BLaER1 (cell line): Measurements from ENCODE around the gene FAM170B.

Experiments used
- H3K27ac ChIP-seq: shearing (Covaris generic); formaldehyde crosslinking; 2 replicates; pipeline ENCODE4 v1.8.1; 2022
- H3K27me3 ChIP-seq: shearing (Covaris generic); formaldehyde crosslinking; 2 replicates; pipeline ENCODE4 v1.8.1; 2022
- H3K36me3 ChIP-seq: shearing (Covaris generic); formaldehyde crosslinking; 2 replicates; pipeline ENCODE4 v1.8.1; 2022
- H3K4me1 ChIP-seq: shearing (Covaris generic); formaldehyde crosslinking; 2 replicates; pipeline ENCODE4 v1.8.1; 2022
- H3K4me2 ChIP-seq: shearing (Covaris generic); formaldehyde crosslinking; 2 replicates; pipeline ENCODE4 v1.8.1; 2022
- H3K4me3 ChIP-seq: shearing (Covaris generic); formaldehyde crosslinking; 2 replicates; pipeline ENCODE4 v1.8.1; 2022
- H3K9ac ChIP-seq: shearing (Covaris generic); formaldehyde crosslinking; 2 replicates; pipeline ENCODE4 v1.8.1; 2022
- H3K9me3 ChIP-seq: shearing (Covaris generic); formaldehyde crosslinking; 2 replicates; pipeline ENCODE4 v1.8.1; 2022
- H4K20me1 ChIP-seq: shearing (Covaris generic); formaldehyde crosslinking; 2 replicates; pipeline ENCODE4 v1.8.1; 2022
- Cebpa-rat ChIP-seq: shearing (Covaris generic); IDR thresholded peaks from 2 replicates; pipeline ENCODE4 v1.8.1; 2022

FAM170B gene

DNA sequence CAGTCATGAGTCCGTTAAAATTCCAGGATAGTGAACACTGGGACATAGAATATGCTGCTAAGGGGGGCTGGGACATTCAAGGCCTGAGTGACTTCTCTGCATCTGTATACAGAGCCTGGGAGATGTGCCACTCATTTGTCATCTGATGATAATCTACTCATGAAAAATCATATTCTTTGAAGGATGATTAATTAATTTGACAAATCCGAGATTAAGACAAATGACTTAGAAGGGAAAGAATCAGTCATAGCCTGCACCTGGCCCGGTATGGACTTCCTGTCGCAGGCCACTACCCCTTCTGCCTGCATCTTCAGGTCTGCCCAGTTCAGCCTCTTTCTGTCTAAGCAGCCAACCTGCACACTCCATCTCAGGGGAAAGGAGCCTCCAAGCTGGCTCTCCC is 18.8 kb upstream of the FAM170B start:
- Histone ChIP-seq H3K36me3 (no peaks in the 10 kb centered on the region), H3K9me3 (peaks cover 8% of the 10 kb centered on the region), H4K20me1 (no peaks in the 10 kb centered on the region), H3K4me1 (no peaks in the 10 kb centered on the region), H3K27me3 (no peaks in the 10 kb centered on the region), H3K27ac (no peak overlapping the region), H3K4me3 (no peak overlapping the region), H3K9ac (no peak overlapping the region), H3K4me2 (no peak overlapping the region)
- TF ChIP-seq Cebpa-rat = no peak

DNA sequence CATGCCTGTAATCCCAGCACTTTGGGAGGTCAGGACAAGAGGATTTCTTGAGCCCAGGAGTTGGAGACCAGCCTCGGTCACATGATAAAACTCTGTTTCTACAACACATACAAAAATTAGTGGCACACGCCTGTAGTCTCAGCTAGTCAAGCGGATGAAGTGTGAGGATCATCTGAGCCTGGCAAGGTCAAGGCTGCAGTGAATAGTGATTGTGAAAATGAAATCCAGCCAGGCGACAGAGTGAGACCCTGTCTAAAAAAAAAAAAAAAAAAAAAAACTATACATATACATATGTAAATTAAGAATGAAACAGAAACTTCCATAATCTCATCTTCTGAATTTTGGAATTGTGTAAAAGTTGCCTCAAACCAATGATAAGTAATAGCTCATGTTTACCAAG is 18.2 kb upstream of the FAM170B start:
- Histone ChIP-seq H3K27me3 (no peaks in the 10 kb centered on the region), H3K4me1 (no peaks in the 10 kb centered on the region), H4K20me1 (no peaks in the 10 kb centered on the region), H3K4me2 (no peak overlapping the region), H3K27ac (no peak overlapping the region), H3K9me3 (peaks cover 14% of the 10 kb centered on the region), H3K36me3 (no peaks in the 10 kb centered on the region), H3K4me3 (no peak overlapping the region), H3K9ac (no peak overlapping the region)
- no peak for TF ChIP-seq Cebpa-rat

DNA sequence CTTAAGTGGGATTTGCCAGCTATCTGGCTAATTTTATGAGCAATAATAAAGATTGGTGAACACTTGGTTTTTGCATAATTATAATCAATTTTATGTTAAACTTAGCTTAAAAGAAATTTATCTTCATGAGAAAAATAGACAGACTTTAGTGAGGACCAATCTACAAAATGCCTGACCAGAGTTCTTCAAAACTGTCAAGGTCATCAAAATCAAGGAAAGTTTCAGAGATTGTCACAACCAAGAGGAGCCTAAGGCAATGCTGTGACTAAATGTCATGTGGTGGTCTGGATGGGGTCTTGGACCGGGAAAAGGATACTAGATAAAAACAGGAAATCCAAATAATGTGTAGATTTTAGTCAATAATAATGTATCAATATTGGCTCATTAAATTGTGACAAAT is 17.7 kb upstream of the FAM170B start:
- no peak for TF ChIP-seq Cebpa-rat
- Histone ChIP-seq H3K4me3 (no peak overlapping the region), H3K4me2 (no peak overlapping the region), H3K27ac (no peak overlapping the region), H3K27me3 (no peaks in the 10 kb centered on the region), H3K9me3 (peaks cover 19% of the 10 kb centered on the region), H3K36me3 (no peaks in the 10 kb centered on the region), H3K9ac (no peak overlapping the region), H3K4me1 (no peaks in the 10 kb centered on the region), H4K20me1 (no peaks in the 10 kb centered on the region)

DNA sequence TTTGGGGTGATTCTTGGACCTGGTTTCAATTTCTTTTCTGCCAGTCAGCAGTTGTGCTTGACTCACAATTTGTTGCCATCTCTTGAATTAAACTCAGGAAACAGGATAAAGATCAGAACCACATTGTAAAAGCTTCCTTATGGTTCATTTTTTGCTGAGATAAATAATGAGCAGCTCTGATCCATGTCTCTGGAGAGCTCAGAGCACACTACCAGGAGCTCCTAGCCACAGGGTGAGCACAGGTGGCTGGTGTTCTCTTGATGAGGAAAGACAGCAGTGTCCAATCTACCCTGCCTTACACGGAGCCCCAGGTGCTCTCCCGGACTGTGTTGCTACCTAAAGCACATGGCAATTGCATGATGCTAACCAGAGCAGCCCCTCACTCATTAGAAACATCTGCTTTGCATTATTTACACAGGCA is 17.2 kb upstream of the FAM170B start:
- Histone ChIP-seq H3K4me2 (no peak overlapping the region), H3K9me3 (peaks cover 19% of the 10 kb centered on the region), H4K20me1 (no peaks in the 10 kb centered on the region), H3K27ac (no peak overlapping the region), H3K4me3 (no peak overlapping the region), H3K27me3 (no peaks in the 10 kb centered on the region), H3K4me1 (no peaks in the 10 kb centered on the region), H3K36me3 (no peaks in the 10 kb centered on the region), H3K9ac (no peak overlapping the region)
- TF ChIP-seq Cebpa-rat = no peak

DNA sequence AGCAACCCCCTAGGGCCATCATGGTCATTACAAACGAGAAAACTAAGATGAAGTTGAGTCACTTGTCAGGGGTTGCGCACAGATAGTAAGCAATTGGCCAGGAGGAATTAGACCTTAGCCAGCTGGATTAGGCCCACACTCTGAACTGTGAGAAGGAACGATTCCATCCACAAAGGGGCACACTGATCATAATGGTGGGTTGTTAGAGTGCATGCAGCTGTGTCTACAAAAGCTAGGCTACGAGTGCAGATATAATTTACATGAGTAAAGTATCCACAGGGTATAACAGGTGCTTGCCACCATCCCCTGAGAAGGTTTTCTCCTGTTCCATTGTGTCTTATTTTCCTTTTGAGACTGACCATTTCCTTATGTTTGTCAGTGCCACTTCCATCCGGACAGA is 16.6 kb upstream of the FAM170B start:
- H3K9me3 ChIP-seq = peaks cover 19% of the 10 kb centered on the region
- no peak overlapping the region for H3K9ac ChIP-seq
- H3K4me3 ChIP-seq = no peak overlapping the region
- no peaks in the 10 kb centered on the region for H3K36me3 ChIP-seq
- H4K20me1 ChIP-seq = no peaks in the 10 kb centered on the region
- no peak overlapping the region for H3K4me2 ChIP-seq
- no peak overlapping the region for H3K27ac ChIP-seq
- no peak for TF ChIP-seq Cebpa-rat
- H3K4me1 ChIP-seq = no peaks in the 10 kb centered on the region
- H3K27me3 ChIP-seq = no peaks in the 10 kb centered on the region

DNA sequence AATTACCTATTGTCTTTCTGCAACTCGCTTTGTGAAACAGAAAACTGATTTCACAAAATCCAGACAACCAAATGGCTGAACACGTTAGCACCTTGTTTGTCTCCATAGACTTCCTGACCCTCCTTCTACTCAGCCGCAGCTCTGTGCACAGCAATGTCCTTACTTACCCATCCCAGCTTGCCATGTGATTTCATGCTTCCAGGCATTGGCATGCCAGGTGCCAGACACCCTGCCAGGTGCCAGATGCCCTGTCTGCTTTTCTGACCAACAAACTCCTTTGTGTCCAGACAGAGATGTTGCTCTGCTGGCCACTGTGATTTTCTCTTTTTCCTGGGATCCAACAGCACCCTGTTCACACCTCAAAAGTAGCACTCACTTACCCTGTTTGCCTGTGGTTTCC is 16.1 kb upstream of the FAM170B start:
- Histone ChIP-seq H3K4me1 (no peaks in the 10 kb centered on the region), H3K27ac (no peak overlapping the region), H3K36me3 (no peaks in the 10 kb centered on the region), H3K9ac (no peak overlapping the region), H3K27me3 (no peaks in the 10 kb centered on the region), H4K20me1 (no peaks in the 10 kb centered on the region), H3K4me3 (no peak overlapping the region), H3K9me3 (peaks cover 19% of the 10 kb centered on the region), H3K4me2 (no peak overlapping the region)
- no peak for TF ChIP-seq Cebpa-rat

DNA sequence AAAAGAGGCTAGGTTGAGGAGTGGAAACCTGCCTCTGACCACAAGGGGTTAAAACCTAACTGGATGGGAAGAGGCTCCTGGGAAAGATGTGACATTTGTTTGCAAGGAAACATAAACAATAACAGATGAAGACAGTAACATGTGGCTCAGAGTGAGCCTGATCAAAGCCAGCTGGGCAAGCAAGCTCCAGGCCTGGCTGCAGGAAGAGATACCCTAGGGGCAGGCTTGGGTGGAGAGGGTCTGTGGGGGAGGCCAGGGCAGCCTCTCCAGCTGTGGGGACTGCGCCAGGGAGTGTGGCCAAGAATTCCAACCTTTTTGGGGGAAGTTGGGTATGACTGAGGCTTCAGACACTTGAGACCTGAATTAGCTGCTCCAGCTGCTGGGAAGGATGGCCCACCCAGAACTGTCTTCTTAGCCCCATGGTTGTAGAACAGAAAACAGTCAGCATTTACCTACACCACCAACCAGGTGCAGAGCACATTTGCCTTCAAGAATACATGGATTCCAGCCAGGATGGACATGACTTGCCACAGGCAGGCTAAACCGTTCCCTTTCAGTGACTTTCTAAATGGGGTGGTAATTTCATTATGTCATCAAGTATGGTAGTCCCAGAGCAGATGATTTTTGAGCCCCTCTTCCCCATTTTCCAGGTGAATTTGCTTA is 10.4 kb upstream of the FAM170B start:
- TF ChIP-seq Cebpa-rat = no peak
- Histone ChIP-seq H3K36me3 (no peaks in the 10 kb centered on the region), H3K9me3 (peaks cover 19% of the 10 kb centered on the region), H3K27me3 (no peaks in the 10 kb centered on the region), H3K4me1 (peaks cover 5% of the 10 kb centered on the region; the same call in 1 of the 2 replicates), H3K9ac (no peak overlapping the region), H3K4me2 (no peak overlapping the region), H4K20me1 (no peaks in the 10 kb centered on the region), H3K4me3 (no peak overlapping the region), H3K27ac (no peak overlapping the region)

DNA sequence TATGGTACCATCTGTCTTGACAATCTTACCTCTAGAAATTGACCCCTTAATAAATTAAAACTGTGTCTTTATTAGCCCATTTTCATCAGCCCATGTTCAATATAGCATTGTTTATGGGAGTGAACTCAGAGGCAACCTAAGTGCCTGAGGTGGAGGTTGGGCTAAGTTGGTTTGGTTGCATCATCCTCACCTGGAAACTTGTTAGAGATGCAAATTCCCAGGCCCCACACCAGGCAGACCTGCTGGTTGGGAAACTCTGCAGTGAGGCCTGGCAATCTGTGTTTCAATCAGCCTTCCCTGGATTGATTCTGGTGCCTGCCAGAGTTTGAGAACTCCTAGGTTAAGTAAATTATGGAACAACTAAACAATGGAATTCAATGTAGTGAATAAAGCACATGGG is 9.4 kb upstream of the FAM170B start:
- TF ChIP-seq Cebpa-rat = no peak
- H3K9me3 ChIP-seq = peaks cover 17% of the 10 kb centered on the region
- no peaks in the 10 kb centered on the region for H3K36me3 ChIP-seq
- no peak overlapping the region for H3K9ac ChIP-seq
- H3K4me2 ChIP-seq = no peak overlapping the region
- peaks cover 15% of the 10 kb centered on the region; the same call in 1 of the 2 replicates for H3K4me1 ChIP-seq
- no peak overlapping the region for H3K27ac ChIP-seq
- no peaks in the 10 kb centered on the region for H4K20me1 ChIP-seq
- H3K27me3 ChIP-seq = no peaks in the 10 kb centered on the region
- H3K4me3 ChIP-seq = no peak overlapping the region

DNA sequence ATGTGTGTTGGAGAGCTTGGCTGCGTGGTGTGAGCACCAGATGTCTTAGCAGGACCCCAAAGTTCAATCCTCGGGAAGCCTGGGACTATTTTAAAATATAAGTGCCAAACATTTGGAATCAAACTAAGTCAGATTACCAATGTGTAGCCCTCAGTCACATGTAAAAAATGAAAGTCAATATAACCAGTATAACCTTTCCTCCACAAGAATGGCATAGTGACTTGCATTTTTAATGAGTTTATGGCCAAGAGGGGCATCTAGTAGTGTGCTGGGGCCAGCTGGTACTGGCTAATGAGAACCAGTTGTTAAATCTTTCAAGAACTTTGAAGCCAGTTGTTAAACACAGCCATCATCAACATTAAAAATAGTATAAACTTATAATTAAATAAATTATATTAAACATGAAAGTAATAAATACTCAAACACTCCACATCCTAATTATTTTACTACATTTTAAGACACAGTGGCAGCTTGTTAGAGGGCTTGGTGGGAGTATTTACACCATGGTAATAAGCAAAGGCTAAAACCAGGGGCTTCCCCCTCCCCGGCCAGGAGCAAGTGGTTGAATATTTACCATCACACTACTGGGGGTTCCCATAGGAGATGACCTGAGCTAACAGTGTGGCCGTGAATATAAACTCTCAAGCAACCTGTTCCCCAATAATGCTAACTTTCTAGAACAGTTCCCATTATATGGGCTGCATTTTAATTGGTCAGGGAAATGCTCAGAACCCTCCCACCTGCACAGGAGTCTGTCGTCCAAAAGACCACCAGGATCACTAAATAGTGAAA is 7.9 kb upstream of the FAM170B start:
- no peaks in the 10 kb centered on the region for H3K36me3 ChIP-seq
- H3K27me3 ChIP-seq = no peaks in the 10 kb centered on the region
- H3K4me3 ChIP-seq = no peak overlapping the region
- H3K9me3 ChIP-seq = peaks cover 12% of the 10 kb centered on the region
- TF ChIP-seq Cebpa-rat = no peak
- no peak overlapping the region for H3K4me2 ChIP-seq
- no peak overlapping the region for H3K9ac ChIP-seq
- no peaks in the 10 kb centered on the region for H4K20me1 ChIP-seq
- H3K4me1 ChIP-seq = peaks cover 15% of the 10 kb centered on the region; the same call in 1 of the 2 replicates
- no peak overlapping the region for H3K27ac ChIP-seq
